Vagina (tissue), 2 donors: ENCODE measurements around the gene PPFIA1.

ENCODE experiments used
- POLR2A ChIP-seq, 2 donors: fragments of 450-650 bp; IDR thresholded peaks; one replicate each; pipeline ENCODE4 v1.6.1; 2017; ENCODE audit warnings: antibody characterized with exemption in 2 of 2, mild to moderate bottlenecking in 2 of 2, moderate library complexity in 2 of 2
- POLR2AphosphoS5 ChIP-seq, 2 donors: sonication (generic); formaldehyde crosslinking; IDR thresholded peaks; one replicate each; pipeline ENCODE4 v1.9.0; 2017; ENCODE audit warnings: antibody characterized with exemption in 2 of 2, mild to moderate bottlenecking in 2 of 2, low read depth in 1 of 2; ENCODE audit not compliant: insufficient read depth in 1 of 2
- TF ChIP-seq, protein P1 (sequence below), 3 experiments: fragments of 450-650 bp in 2 of 3; fragments of 200-600 bp in 1 of 3; sonication (generic) in 1 of 3; IDR thresholded peaks; one replicate each; pipeline ENCODE4 v1.5.1; 2017 to 2019; ENCODE audit warnings: antibody characterized with exemption in 3 of 3, mild to moderate bottlenecking in 2 of 3, moderate library complexity in 2 of 3

DNA sequence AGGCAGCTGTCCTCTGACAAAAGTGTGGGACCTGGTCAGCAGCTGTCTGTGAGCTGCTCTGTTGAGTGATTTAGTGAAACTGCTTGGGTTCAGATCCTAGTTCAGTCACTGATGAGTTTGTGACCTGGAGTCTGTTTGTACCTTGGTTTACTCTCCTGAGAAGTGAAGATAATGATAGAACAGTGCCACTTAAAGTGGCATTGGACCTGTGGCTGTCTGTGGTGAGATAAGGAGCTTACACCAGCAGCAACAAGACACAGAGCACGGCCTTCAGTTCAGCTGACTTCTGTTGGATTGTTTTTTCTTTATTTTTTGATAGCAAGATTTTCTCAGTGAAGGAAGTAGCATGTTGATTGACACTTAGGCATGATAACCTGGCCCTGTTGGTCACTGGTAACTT lies 81.6 kb downstream of the PPFIA1 start:
- TF ChIP-seq, protein P1, sequence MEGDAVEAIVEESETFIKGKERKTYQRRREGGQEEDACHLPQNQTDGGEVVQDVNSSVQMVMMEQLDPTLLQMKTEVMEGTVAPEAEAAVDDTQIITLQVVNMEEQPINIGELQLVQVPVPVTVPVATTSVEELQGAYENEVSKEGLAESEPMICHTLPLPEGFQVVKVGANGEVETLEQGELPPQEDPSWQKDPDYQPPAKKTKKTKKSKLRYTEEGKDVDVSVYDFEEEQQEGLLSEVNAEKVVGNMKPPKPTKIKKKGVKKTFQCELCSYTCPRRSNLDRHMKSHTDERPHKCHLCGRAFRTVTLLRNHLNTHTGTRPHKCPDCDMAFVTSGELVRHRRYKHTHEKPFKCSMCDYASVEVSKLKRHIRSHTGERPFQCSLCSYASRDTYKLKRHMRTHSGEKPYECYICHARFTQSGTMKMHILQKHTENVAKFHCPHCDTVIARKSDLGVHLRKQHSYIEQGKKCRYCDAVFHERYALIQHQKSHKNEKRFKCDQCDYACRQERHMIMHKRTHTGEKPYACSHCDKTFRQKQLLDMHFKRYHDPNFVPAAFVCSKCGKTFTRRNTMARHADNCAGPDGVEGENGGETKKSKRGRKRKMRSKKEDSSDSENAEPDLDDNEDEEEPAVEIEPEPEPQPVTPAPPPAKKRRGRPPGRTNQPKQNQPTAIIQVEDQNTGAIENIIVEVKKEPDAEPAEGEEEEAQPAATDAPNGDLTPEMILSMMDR (IDR thresholded peaks at IDR 0.05) = no peak
- TF ChIP-seq POLR2A (IDR thresholded peaks at IDR 0.05) (no peak), POLR2AphosphoS5 (IDR thresholded peaks at IDR 0.05; ENCODE audit: insufficient read depth in 1 of 2, low read depth in 1 of 2) (no peak)
